ENCODE measurements around the gene RAET1E. TPM values are rescaled to one million over a fixed set of nuclear protein-coding genes. Genes with fewer than 3 reads are reported as not detected.
"Not testable (repeated sequence)": the region's sequence is repeated elsewhere in the genome, so short reads cannot be mapped to it uniquely, and the experiment has no call there.

Gene RAET1E
- polyA plus RNA-seq, 4 donors = 0.29 to 1.1 (median 0.70) TPM

DNA sequence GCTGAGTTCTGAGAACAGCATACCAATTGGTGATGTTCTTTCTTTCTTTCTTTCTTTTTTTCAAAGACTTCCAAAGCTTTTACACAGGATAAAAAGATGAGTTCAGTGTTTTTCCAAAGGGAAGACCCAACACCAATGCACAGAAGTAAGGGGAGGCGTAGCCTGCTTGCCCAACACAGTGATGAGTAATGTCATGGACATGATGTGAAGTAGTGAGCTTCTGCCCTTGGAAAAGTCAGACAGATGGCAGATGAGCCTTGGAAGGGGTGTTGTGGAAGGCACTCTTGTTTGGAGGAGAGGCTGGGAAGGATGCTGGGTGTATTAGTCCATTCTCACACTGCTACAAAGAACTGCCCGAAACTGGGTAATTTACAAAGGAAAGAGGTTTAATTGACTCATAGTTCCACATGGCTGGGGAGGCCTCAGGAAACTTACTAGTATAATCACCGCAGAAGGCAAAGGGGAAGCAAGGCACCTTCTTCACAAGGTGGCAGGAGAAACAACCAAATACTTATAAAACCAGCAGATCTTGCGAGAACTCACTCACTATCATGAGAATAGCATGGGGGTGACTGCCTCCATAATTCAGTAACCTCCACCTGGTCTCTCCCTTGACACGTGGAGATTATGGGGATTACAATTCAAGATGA, 46.3 kb downstream of the RAET1E start:
- no peak for DNase-seq (ENCODE audit: low read depth in 4 of 4, low spot score in 2 of 4)

GRCh38 chr6:149848343-149848742, 49.6 kb downstream of the RAET1E start:
- not testable (repeated sequence) for DNase-seq (ENCODE audit: low read depth in 4 of 4, low spot score in 2 of 4)

Other genes with a start within 250 kb of the RAET1E start
- gene KATNA1, start 249.4 kb downstream of the RAET1E start, polyA plus RNA-seq (ENCODE audit: insufficient read length in 4 of 4) = 10 to 100 TPM; 26.2 to 30.7 (median 28.7) TPM
- 10 to 100 TPM; 25.9 to 33.8 (median 32.4) TPM for gene LATS1, start 180.0 kb downstream of the RAET1E start, polyA plus RNA-seq (ENCODE audit: insufficient read length in 4 of 4)
- 10 to 100 TPM; 36.0 to 53.4 (median 43.3) TPM for gene NUP43, start 151.6 kb downstream of the RAET1E start, polyA plus RNA-seq (ENCODE audit: insufficient read length in 4 of 4)
- gene PCMT1, start 148.4 kb downstream of the RAET1E start, polyA plus RNA-seq (ENCODE audit: insufficient read length in 4 of 4) = 10 to 100 TPM; 83.3 to 98.4 (median 90.1) TPM
- gene LRP11, start 33.8 kb downstream of the RAET1E start, polyA plus RNA-seq (ENCODE audit: insufficient read length in 4 of 4) = 10 to 100 TPM; 33.0 to 36.0 (median 34.0) TPM
- 1 to 10 TPM in 3 of 4 donors, under 1 TPM in 1; 0.90 to 1.8 (median 1.2) TPM for gene RAET1G, start 25.0 kb upstream of the RAET1E start, polyA plus RNA-seq (ENCODE audit: insufficient read length in 4 of 4)
- gene ULBP2, start 43.9 kb upstream of the RAET1E start, polyA plus RNA-seq (ENCODE audit: insufficient read length in 4 of 4) = under 1 TPM; 0.41 to 0.74 (median 0.54) TPM
- 1 to 10 TPM in 3 of 4 donors, under 1 TPM in 1; 0.99 to 1.8 (median 1.6) TPM for gene ULBP1, start 65.8 kb upstream of the RAET1E start, polyA plus RNA-seq (ENCODE audit: insufficient read length in 4 of 4)
- not detected for gene RAET1L, start 127.4 kb upstream of the RAET1E start, polyA plus RNA-seq (ENCODE audit: insufficient read length in 4 of 4)
- gene ULBP3, start 171.0 kb upstream of the RAET1E start, polyA plus RNA-seq (ENCODE audit: insufficient read length in 4 of 4) = 10 to 100 TPM in 2 of 4 donors, 1 to 10 TPM in 2; 7.9 to 10.7 (median 9.1) TPM
- 10 to 100 TPM; 19.0 to 23.3 (median 21.3) TPM for gene PPP1R14C, start 244.9 kb upstream of the RAET1E start, polyA plus RNA-seq (ENCODE audit: insufficient read length in 4 of 4)